ENCODE results near the gene STK25. TPM values are rescaled to one million over a fixed set of nuclear protein-coding genes. Genes with fewer than 3 reads are reported as not detected.
"Not testable (repeated sequence)": the region's sequence is repeated elsewhere in the genome, so short reads cannot be mapped to it uniquely, and the experiment has no call there.

STK25 gene
- total RNA-seq, 2 donors from 2014 or later: 86.7 to 87.8 TPM

DNA sequence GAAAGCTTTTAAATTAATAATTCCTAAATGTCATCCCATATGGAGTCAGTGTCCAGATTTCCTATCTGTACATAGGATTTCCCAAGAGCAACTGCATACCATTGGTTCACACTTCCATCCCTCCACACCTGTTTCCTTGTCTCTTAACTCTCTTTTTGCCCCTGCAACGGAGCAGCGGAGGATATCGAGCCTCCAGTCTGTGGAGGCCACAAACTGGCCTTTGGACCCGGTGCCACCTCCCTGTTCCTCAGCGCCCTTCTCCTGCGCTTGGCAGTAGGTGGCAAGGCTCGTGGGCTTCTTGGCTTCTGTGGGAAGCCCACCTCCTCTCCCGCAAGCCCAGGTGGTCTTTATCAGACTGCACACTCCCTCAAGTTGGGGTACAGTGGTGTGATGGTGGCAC, 23.8 kb upstream of the STK25 start:
- no peaks in the 10 kb centered on the region for H3K36me3 Mint-ChIP-seq (ENCODE audit: low read depth)
- H3K27ac Mint-ChIP-seq: no peak overlapping the region
- H3K4me3 Mint-ChIP-seq: no peak overlapping the region
- H3K27me3 Mint-ChIP-seq: peaks cover 8% of the 10 kb centered on the region
- H3K4me1 Mint-ChIP-seq: no peaks in the 10 kb centered on the region
- no peak for ATAC-seq (replicated peaks)
- H3K9me3 Mint-ChIP-seq: no peaks in the 10 kb centered on the region

DNA sequence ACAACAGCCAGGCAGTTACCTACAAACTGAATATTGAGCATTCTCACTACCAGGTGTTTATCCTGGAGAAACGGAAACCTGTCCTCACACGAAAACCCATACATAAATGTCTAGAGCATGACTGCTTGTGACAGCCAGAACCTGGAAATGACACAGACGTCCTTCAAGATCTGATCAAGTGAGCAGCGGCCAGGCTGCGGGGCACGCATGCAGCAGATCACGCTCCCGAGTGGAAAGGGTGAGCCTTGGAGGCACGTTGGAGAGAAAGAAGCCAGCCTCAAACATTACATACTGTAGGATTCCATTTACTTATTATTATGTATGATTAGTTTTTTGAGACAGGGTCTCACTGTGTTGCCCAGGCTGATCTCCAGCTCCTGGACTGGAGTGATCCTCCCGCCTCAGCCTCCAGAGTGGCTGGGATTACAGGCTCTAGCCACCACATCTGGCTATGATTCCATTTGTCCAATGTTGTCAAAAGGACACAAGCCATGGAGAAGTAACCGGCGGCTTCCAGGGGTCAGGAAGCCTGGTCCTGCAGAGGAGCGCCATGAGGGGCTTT, 22.9 kb upstream of the STK25 start:
- Mint-ChIP-seq H3K27ac (no peak overlapping the region), H3K4me3 (no peak overlapping the region), H3K36me3 (ENCODE audit: low read depth) (no peaks in the 10 kb centered on the region), H3K9me3 (peaks cover 2% of the 10 kb centered on the region), H3K4me1 (no peaks in the 10 kb centered on the region), H3K27me3 (peaks cover 8% of the 10 kb centered on the region)
- ATAC-seq (replicated peaks): no peak

DNA sequence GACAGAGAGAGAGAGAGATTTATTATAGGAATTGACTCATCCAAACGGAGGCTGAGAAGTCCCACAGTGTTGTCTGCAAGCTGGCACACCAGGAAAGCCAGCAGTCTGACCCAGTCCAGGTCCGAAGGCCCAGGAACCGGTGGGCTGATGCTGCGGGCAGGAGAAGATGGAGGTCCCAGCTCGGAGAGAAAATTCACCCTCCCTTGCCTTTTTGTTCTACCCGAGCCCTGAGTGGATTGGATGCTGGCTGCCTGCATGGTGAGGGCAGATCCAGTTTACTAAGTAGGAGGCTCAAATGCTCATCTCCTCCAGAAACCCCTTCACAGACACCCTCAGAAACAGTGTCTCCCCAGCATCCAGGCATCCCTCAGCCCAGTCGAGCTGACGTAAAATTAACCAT, 22.2 kb upstream of the STK25 start:
- no peak for ATAC-seq (replicated peaks)
- H3K4me1 Mint-ChIP-seq: no peaks in the 10 kb centered on the region
- H3K27me3 Mint-ChIP-seq: peaks cover 8% of the 10 kb centered on the region
- H3K9me3 Mint-ChIP-seq: peaks cover 3% of the 10 kb centered on the region
- no peaks in the 10 kb centered on the region for H3K36me3 Mint-ChIP-seq (ENCODE audit: low read depth)
- no peak overlapping the region for H3K27ac Mint-ChIP-seq
- no peak overlapping the region for H3K4me3 Mint-ChIP-seq

GRCh38 chr2:241525818-241526780, 17.7 kb upstream of the STK25 start:
- not testable (repeated sequence) for H3K36me3 Mint-ChIP-seq (ENCODE audit: low read depth); ATAC-seq (replicated peaks); H3K27ac Mint-ChIP-seq; H3K4me3 Mint-ChIP-seq; H3K4me1 Mint-ChIP-seq; H3K9me3 Mint-ChIP-seq; H3K27me3 Mint-ChIP-seq

DNA sequence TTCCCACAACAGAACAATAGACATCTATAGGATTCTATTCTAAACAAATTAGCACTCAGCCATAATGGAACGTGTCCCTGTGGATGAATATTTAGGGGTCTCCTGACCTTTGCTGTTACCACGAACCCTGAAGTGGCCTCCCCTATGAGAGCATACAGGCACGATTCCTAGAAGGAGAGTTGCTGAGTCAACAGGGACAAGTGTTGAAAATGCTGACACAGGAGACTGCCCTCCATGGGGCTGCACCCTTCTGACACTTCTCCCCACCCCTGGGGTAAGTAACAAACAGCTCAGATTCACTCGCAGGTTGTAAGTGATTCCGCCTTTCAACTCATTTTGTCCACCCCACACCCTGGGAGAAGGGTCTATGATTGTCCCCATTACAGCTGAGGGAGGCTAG, 14.1 kb upstream of the STK25 start:
- no peak for ATAC-seq (replicated peaks)
- no peaks in the 10 kb centered on the region for H3K4me1 Mint-ChIP-seq
- H3K27me3 Mint-ChIP-seq: peaks cover 3% of the 10 kb centered on the region
- H3K27ac Mint-ChIP-seq: no peak overlapping the region
- no peak overlapping the region for H3K4me3 Mint-ChIP-seq
- H3K36me3 Mint-ChIP-seq (ENCODE audit: low read depth): no peaks in the 10 kb centered on the region
- H3K9me3 Mint-ChIP-seq: peaks cover 3% of the 10 kb centered on the region

DNA sequence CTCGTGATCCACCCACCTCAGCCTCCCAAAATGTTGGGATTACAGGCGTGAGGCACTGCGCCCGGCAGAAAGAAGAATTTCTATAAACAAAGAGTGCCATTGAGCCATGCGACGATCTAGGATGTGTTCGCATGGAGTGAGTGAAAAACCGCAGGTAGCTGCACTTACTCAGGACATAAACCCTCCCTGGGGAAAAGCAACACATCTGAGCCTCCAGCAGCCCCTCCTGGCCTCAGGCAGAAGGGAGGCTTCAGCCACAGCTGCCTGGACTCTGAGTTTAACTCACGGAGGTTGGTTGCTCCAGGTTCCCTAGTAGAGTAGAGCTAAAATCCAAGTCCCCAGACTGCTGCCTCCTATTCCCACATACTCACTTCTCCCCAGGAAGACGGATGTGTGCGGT, 11.3 kb upstream of the STK25 start:
- peaks cover 6% of the 10 kb centered on the region for H3K4me1 Mint-ChIP-seq
- no peaks in the 10 kb centered on the region for H3K9me3 Mint-ChIP-seq
- H3K4me3 Mint-ChIP-seq: no peak overlapping the region
- H3K27me3 Mint-ChIP-seq: peaks cover 3% of the 10 kb centered on the region
- H3K36me3 Mint-ChIP-seq (ENCODE audit: low read depth): no peaks in the 10 kb centered on the region
- H3K27ac Mint-ChIP-seq: no peak overlapping the region
- no peak for ATAC-seq (replicated peaks)

GRCh38 chr2:241517297-241517696, 8.9 kb upstream of the STK25 start:
- no peak for ATAC-seq (replicated peaks)
- Mint-ChIP-seq H3K27me3 (peaks cover under 1% of the 10 kb centered on the region), H3K27ac (no peak overlapping the region)

DNA sequence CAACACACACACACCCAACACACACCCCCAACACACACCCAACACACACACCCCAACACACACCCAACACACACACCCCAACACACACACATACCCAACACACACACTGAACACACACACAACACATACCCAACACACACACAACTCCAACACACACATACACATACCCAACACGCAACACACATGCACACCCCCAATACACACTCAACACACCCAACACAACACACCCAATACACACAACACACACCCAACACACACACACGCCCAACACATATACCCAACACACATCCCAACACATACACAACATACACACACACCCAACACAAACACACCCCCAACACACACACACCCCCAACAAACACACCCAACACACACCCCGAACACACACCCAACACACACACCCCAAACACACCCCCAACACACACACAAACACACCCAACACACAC, 8.2 kb upstream of the STK25 start:
- peaks cover 6% of the 10 kb centered on the region for H3K4me1 Mint-ChIP-seq
- H3K27ac Mint-ChIP-seq: no peak overlapping the region
- no peak for ATAC-seq (replicated peaks)
- H3K36me3 Mint-ChIP-seq (ENCODE audit: low read depth): no peaks in the 10 kb centered on the region
- no peaks in the 10 kb centered on the region for H3K27me3 Mint-ChIP-seq
- H3K9me3 Mint-ChIP-seq: no peaks in the 10 kb centered on the region
- no peak overlapping the region for H3K4me3 Mint-ChIP-seq

More at GRCh38 chr2:241517297-241517696, 8.9 kb upstream of the STK25 start:
- peaks cover 6% of the 10 kb centered on the region for H3K4me1 Mint-ChIP-seq
- H3K36me3 Mint-ChIP-seq (ENCODE audit: low read depth): no peaks in the 10 kb centered on the region
- H3K9me3 Mint-ChIP-seq: no peaks in the 10 kb centered on the region
- H3K4me3 Mint-ChIP-seq: no peak overlapping the region

DNA sequence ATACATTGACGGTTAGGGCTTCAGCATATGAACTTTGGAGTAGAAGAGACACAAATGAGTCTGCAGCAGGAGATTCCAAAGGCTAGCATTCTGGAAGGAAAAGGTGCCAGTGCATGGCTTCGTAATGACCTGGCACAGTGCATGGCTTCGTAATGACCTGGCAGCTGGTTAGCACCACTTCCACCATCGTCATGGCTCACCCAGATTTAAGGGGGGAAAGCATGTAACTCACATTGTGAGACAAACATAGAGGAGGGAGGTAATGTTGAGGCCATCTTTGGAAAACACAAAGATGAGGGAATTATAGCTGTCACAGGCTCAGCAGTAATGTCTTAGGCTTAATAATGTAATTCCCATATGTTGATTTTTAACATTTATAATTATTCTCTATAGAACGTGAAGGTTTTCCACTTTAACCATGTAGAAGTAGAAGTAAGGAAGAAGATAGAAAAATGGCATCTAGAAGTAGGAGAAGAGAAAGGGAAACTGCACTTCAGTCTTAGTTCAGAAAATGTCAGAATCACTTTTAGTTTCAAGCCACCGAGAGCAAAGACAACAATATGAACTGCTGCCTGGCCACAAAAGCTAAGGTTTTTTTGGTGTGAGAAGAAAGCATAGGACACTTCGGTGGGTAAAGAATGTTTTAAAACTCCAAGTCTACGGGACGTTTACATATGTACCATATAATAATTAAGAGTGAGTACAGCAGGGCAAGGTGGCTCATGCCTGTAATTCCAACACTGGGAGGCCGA, 6.8 kb upstream of the STK25 start:
- Mint-ChIP-seq H3K27ac (peak overlapping the region; percentile 11), H3K36me3 (ENCODE audit: low read depth) (no peaks in the 10 kb centered on the region), H3K4me3 (peak overlapping the region; percentile 34), H3K4me1 (peaks cover 6% of the 10 kb centered on the region), H3K9me3 (no peaks in the 10 kb centered on the region), H3K27me3 (no peaks in the 10 kb centered on the region)
- ATAC-seq (replicated peaks): peak; percentile 51

DNA sequence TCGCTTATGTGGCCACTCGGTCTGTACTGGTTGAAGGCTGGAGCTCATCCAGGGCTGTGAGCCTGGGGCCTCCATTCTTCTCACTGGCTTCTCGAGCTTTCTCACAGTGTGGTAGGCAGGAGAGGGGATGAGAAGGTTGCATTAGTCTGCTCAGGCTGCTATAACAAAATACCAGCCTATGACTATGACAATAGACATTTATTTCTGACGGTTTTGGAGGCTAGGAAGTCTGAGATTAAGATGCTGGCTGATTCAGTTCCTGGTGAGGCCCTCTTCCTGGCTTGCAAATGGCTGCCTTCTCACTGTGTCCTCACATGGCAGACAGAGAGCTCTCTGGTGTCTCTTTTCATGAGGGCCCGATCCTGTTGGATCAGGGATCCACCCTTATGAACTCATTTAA, 6.2 kb upstream of the STK25 start:
- peaks cover 8% of the 10 kb centered on the region for H3K4me1 Mint-ChIP-seq
- H3K4me3 Mint-ChIP-seq: no peak overlapping the region
- no peaks in the 10 kb centered on the region for H3K9me3 Mint-ChIP-seq
- ATAC-seq (replicated peaks): no peak
- no peak overlapping the region for H3K27ac Mint-ChIP-seq
- no peaks in the 10 kb centered on the region for H3K27me3 Mint-ChIP-seq
- no peaks in the 10 kb centered on the region for H3K36me3 Mint-ChIP-seq (ENCODE audit: low read depth)

- H3K27me3 Mint-ChIP-seq: no peaks in the 10 kb centered on the region
- no peaks in the 10 kb centered on the region for H3K9me3 Mint-ChIP-seq
- no peak for ATAC-seq (replicated peaks)
- no peak overlapping the region for H3K27ac Mint-ChIP-seq
- H3K4me3 Mint-ChIP-seq: peak overlapping the region; percentile 85
- H3K36me3 Mint-ChIP-seq (ENCODE audit: low read depth): no peaks in the 10 kb centered on the region
- peaks cover 6% of the 10 kb centered on the region for H3K4me1 Mint-ChIP-seq
Observed at GRCh38 chr2:241511091-241511741, 2.8 kb upstream of the STK25 start.

DNA sequence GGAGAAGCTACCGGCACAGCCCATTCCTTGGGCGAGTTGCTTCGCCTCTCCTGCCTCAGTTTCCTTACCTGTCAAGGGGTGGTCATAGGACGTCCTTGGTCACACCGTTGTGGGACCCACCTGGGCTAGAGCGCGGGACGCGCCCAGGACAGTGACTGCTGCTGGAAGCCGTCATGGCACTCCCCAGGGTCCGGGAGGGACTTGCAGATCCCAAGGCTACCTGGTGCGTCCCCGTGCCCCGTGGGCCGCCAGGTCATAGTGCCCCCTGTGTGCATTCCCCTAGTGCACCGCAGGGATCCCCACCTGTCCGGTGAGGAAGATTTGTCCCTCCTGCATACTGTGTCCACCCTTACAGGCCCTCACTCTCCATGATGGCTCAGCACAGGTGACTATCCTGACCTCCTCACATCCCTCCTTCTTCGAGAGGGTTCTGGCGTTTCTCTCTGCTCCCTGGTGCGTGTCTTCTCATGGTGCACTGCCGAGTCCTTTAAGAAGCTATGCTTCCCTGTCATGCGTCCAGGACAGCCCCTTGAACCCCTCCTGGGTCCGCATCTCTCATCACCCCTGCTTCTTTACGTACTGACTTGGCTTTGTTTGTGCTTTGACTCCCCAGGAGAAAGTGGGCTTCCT, 886 bp upstream of the STK25 start:
- Mint-ChIP-seq H3K9me3 (no peaks in the 10 kb centered on the region), H3K4me3 (peak overlapping the region; percentile 85), H3K27me3 (no peaks in the 10 kb centered on the region), H3K4me1 (peaks cover 5% of the 10 kb centered on the region), H3K36me3 (ENCODE audit: low read depth) (no peaks in the 10 kb centered on the region), H3K27ac (peak overlapping the region; percentile 85)
- no peak for ATAC-seq (replicated peaks)

- Mint-ChIP-seq H3K36me3 (ENCODE audit: low read depth) (no peaks in the 10 kb centered on the region), H3K4me3 (peak overlapping the region; percentile 85), H3K4me1 (peaks cover 5% of the 10 kb centered on the region), H3K9me3 (no peaks in the 10 kb centered on the region), H3K27ac (no peak overlapping the region), H3K27me3 (no peaks in the 10 kb centered on the region)
- ATAC-seq (replicated peaks): peak; percentile 37
Observed at GRCh38 chr2:241507430-241508239, 749 bp downstream of the STK25 start.

Data from activated T-helper 17 cell treated with anti-CD3 and anti-CD28 coated beads, Interleukin-2, amount 50 U/mL, for 72 hours (primary cell).